HG02763 (cell line): ENCODE data around the gene ZBTB9.
A peak's percentile ranks its signal among the peaks of the same experiment; 100 is the strongest.

Experiments used
- ATAC-seq: cut with Tn5 transposase; IDR thresholded peaks from one replicate; pipeline ENCODE4 v1.9.1; 2021; ENCODE audit warnings: mild to moderate bottlenecking, moderate library complexity; ENCODE audit not compliant: unreplicated experiment

ZBTB9 gene

GRCh38 chr6:33454009-33454946 is at the start of gene ZBTB9:
Gene ZBTB9, plus strand, starts transcription at chr6:33454576. Its CDS starts 525 bp downstream, at chr6:33455101.
- ATAC-seq, result peak; percentile 99

GRCh38 chr6:33404884-33405283 is 49.5 kb upstream of the ZBTB9 start:
- no peak for ATAC-seq

- ATAC-seq, result no peak
Measured at GRCh38 chr6:33405386-33405940, 48.9 kb upstream of the ZBTB9 start.

- ATAC-seq, result no peak
Measured at GRCh38 chr6:33406126-33406525, 48.2 kb upstream of the ZBTB9 start.

GRCh38 chr6:33407132-33407718 is 47.2 kb upstream of the ZBTB9 start:
- no peak for ATAC-seq

GRCh38 chr6:33410050-33410710 is 44.2 kb upstream of the ZBTB9 start:
- peak; percentile 80 for ATAC-seq

GRCh38 chr6:33410711-33411631 is 43.4 kb upstream of the ZBTB9 start, which contains the start of gene PHF1:
Gene PHF1, plus strand, starts transcription at chr6:33411014. Its CDS starts 1,250 bp downstream, at chr6:33412264.
- ATAC-seq, result peak; percentile 25

- ATAC-seq, result no peak
Measured at GRCh38 chr6:33411632-33412005, 42.8 kb upstream of the ZBTB9 start.

GRCh38 chr6:33412140-33413009 is 42.0 kb upstream of the ZBTB9 start:
- ATAC-seq, result no peak

- ATAC-seq, result no peak
Measured at GRCh38 chr6:33413241-33414120, 40.9 kb upstream of the ZBTB9 start.

- ATAC-seq, result no peak
Measured at GRCh38 chr6:33414592-33415271, 39.6 kb upstream of the ZBTB9 start.

GRCh38 chr6:33415831-33416230 is 38.5 kb upstream of the ZBTB9 start:
- no peak for ATAC-seq

- no peak for ATAC-seq
Measured at GRCh38 chr6:33416386-33417127, 37.8 kb upstream of the ZBTB9 start.

GRCh38 chr6:33417128-33417902 is 37.1 kb upstream of the ZBTB9 start:
- ATAC-seq, result no peak

- ATAC-seq, result peak; percentile 81
Measured at GRCh38 chr6:33417903-33418689, 36.3 kb upstream of the ZBTB9 start, which contains the start of gene CUTA. Gene CUTA, minus strand, starts transcription at chr6:33418107. Its CDS starts 107 bp downstream, at chr6:33418000.
